ENCODE results near the gene KIRREL3.

GRCh38 chr11:126433989-126434949, 566.3 kb downstream of the KIRREL3 start:
- TF ChIP-seq POLR2AphosphoS5 (IDR thresholded peaks at IDR 0.05; ENCODE audit: low read depth, low read length) = no peak
- TF ChIP-seq PAX5 (IDR thresholded peaks at IDR 0.05; ENCODE audit: insufficient read depth, low read length, severe bottlenecking) = no peak
- no peak for TF ChIP-seq POLR2A (IDR thresholded peaks at IDR 0.05; ENCODE audit: low read depth, low read length)
